HUDEP-2 (cell line): ENCODE measurements around the gene GAK.
"Not testable (repeated sequence)": the region's sequence is repeated elsewhere in the genome, so short reads cannot be mapped to it uniquely, and the experiment has no call there.

Experiments
- DNase-seq, 76 experiments: peaks; one replicate each; lab custom pipeline; 2025; ENCODE audit not compliant: unreplicated experiment in 76 of 76; lab: John Stamatoyannopoulos, UW

The GAK gene

DNA sequence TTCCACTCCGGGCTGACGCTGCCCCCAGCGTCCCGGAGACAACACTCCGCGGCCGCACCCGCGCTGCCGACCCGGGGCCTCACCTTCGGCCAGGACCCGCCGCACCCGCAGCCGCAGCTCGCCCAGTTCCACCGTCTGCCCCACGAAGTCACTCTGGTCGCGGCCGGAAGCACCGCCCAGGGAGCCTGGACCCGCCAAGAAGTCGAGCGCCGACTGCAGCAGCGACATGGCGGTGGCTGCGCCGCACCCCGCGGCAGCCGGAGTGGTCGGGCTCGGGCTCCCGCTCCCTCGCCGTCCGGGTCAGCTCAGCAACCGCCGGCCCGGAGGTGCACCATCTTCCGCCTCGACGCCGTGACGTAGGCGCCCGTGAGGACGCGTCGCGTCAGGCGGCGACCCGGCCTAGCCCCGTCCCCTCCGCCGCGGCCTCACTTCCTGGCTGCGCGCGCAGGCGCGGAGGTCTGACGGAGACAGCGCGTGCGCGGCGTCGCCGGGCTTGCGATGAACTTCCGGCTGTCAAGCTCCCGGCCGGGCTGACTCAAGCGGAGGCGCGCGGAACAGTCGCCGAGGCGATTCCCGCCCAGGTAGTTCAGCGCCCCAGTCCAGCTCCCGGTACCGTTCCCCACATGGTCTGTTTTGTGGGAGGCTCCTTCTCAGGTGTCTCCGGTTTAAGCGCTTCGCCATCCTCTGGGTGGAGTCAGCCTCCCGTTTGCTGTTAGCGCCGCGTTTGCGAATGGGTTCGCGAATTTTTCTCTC is at the start of gene GAK, which contains the start of gene TMEM175:
Gene GAK (minus strand): TSS at position 357 of the 753 bp plus-strand sequence. CDS start 129 bp downstream, at position 228.
Gene TMEM175 (plus strand): TSS at position 501 of the 753 bp plus-strand sequence. CDS start 15,280 bp downstream, outside the sequence.
- DNase-seq: peak in 75 of 76 experiments; percentile 29 to 97 (median 90)

DNA sequence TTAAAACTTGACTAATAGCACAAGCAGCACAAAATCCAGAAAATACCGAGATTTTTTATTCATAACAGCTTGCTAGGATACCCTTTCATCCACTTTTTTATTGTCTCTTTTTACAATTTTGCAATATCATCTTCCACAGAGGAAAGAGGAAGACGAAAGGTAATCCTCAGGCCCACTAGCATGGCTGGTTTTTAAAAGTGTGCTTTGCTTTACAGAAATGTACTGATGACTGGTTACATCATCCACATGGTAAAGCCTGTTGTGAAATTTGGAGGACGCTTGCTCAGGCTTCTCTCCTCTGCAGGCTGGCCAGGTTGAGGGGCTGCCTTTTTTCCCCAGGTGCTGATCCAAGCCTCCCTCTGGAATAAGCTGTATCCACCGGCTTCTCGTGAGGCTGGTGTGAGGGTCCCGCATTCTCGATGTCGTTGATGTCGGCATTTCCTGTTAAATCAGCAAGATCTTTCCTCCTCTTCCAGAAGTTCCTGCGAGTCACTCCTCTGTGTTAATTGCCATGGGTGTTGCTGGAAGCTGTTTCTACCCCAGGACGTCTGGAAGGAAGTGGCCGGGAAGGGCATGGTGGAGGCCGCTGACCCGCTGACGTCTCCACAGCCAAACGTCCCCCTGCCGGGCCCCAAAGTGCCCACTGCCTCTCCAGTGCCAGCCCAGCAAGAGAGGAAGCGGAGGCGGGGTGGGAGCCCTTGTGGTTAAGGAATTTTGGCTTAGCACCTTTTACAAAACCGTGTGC is 47.0 kb upstream of the GAK start:
- no peak for DNase-seq

DNA sequence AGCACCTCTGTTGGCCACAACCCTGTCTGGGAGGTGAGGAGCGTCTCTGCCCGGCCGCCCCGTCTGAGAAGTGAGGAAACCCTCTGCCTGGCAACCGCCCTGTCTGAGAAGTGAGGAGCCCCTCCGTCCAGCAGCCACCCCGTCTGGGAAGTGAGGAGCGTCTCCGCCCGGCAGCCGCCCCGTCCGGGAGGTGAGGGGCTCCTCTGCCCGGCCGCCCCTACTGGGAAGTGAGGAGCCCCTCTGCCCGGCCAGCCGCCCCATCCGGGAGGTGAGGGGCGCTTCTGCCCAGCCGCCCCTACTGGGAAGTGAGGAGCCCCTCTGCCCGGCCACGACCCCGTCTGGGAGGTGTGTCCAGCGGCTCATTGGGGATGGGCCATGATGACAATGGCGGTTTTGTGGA is 43.9 kb upstream of the GAK start:
- DNase-seq: not testable (repeated sequence)

DNA sequence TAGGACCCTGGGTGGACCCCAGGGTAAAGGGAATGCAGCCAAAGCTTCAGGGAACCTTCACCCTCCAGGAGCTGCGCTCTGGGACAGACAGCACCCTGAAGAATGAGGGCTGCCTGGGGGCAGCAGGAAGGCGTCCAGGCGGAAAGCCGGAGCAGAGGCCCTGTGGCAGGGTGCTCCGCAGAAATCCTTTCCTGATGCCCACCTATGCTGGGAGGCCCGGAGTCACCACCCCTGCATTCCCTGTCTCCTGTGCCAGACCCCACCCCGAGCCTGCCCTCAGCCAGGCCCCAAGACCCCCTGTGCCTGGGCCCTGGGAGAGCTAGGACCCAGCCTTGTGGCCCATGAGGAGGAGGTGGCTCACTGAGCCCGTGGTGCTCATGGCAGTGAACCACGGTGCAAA is 42.6 kb upstream of the GAK start:
- DNase-seq: no peak

DNA sequence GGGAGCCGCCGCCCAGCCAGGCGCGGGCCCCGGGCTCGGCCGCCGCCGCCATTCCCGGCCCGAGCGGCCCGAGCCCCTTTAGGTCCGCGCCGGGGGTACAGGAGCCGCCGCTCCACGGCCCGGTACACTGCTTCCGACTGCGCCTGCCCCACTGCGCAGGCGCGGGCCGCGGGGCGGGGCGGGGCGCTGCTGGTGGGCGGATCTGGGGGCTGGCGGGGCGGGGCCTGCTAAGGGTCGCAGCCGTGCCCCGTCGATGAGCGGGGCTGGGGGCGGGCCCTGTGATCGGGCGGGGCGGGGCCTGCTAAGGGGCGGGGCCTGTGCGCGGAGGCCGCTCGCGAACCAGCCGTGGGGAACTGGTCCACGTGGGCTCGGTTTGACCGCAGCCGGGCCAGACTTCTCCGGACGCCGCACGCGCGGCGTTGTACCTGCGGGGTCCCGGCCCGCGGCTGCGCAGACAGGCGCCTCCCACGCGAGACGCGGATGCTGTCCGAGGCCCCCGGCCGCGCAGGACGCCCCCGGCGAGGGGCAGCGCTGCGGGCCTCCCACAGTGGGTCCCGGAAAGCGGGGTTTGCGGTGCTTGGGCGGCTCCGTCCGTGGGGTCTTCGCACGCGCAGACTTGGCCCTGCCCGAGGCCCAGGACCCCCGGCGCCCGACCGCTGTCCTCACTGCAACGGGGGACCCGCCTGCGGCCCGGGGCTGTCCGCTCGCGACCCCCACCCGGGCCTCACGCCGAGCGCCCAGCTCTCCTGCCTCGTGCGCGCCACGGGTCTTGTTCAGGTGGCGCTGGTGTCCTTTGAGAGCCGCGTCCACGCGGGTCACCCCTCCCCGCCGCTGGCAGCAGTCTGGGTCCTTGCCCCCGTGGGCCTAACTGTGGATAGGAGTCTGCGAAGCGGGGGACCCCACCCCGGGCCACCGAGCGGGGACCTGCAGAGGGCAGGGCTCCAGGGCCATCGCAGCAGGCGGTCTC is 41.6 kb upstream of the GAK start, which contains the start of gene DGKQ:
Gene DGKQ (minus strand): TSS at position 139 of the 967 bp plus-strand sequence. CDS start 87 bp downstream, at position 52.
- peak in 69 of 76 experiments; percentile 4 to 87 (median 69) for DNase-seq

DNA sequence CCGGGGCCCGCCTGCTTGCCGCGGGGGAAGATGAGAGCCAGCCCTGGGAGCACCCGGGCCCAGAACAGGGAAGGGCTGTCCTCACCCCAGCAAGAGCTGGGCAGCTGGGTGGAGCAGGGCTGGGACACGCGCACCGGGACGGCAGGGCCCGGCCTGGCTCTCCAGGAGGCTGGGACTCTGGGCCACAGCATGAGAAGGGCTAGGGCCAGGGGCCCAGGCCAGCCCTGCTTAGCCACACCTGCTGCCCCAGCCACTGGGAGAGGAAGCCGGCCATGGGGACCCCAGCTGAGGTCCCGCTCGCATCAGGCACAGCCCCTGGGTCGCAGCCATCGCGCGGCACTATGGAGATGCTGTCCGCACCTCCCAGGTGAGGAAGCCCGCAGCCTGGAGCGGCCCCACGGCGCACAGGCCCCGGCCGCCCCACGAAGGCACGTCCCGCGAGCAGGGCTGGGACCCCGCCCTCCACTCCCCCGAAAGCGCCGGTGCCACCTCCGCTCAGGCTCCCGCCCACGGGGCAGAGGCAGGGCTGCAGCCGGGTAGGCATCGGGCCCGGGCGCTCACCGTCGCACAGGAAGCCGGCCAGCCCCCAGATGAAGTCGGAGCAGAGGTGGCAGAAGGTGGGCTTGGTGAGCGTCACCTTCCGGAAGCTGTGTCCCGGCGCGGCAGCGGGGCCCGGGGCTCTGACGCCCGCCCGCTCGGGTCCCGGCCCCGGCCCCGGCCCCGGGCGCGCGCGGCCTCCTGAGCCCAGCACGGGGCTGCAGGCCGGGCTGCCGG is 40.7 kb upstream of the GAK start:
- DNase-seq: peak in 38 of 76 experiments; percentile 1 to 54 (median 28)

DNA sequence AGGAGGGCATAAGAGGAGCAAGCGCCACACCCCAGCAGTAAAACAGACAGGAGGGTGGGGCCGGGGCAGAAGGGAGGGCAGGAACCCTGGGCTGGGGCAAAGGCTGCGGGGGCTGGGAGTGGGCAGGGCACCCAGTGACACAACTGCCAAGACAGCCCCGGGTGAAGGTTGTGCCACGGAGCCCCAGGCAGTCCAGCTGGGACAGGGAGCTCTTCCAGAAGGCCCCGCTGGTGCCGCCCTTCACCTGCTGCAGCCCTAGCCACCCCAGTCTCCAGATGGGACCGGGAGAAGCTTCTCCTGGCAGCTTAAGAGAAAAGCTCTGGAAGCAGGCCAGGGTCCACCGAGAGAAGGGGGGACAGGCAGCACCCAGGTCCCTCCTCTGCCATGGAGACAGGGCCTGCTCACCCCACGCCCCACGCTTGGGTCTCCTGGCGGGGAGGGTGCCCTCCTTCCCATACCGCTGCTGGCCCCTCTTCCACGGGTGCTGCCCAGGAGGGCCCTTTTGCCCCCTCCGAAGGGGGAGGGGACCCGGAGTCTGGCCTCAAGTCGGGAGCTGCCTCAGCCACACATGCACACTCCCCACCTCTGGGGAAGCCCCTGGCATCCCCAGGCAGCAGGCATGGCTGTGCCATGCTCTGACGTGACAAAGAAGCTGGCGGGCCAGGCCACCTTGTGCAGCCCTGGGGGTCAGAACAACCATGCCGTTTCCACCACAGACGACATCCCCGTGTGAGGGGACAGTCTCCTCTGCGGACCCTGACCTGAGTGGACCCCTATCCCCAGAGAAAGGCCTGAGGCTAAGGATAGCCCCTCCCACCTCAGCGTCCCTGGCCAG is 39.8 kb upstream of the GAK start:
- peak in 14 of 76 experiments; percentile 6 to 51 (median 28) for DNase-seq

DNA sequence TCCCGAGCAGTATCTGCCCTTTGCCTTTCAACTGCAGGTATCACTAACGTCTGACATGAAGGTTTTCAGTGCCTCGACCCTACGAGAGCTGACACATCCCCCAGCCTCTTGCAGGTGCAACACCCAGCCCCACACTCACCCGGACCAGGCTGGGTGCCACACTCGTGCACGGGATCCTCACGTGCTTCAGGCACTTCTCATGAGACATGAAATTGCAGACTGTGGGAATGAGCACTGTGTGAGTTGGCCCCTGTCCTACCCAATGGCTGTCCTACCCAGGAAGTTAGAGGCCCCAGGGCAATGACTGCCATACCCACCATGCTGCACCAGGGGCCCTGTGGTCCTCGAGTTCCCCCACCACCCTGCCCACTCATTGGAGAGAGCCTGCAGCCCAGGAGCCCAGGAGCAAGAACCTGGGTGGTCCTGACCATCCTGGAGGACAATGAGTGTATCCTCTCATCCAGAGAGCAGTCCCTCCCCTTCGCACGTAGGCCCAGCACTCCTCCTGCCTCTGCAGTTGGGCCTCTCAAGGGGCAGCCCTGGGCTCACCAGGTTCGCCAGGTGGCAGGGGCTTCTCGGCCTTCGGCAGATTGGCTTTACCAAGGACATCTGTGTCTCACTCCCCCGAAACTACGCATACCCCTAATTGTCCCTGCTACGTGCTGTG is 38.9 kb upstream of the GAK start:
- no peak for DNase-seq

DNA sequence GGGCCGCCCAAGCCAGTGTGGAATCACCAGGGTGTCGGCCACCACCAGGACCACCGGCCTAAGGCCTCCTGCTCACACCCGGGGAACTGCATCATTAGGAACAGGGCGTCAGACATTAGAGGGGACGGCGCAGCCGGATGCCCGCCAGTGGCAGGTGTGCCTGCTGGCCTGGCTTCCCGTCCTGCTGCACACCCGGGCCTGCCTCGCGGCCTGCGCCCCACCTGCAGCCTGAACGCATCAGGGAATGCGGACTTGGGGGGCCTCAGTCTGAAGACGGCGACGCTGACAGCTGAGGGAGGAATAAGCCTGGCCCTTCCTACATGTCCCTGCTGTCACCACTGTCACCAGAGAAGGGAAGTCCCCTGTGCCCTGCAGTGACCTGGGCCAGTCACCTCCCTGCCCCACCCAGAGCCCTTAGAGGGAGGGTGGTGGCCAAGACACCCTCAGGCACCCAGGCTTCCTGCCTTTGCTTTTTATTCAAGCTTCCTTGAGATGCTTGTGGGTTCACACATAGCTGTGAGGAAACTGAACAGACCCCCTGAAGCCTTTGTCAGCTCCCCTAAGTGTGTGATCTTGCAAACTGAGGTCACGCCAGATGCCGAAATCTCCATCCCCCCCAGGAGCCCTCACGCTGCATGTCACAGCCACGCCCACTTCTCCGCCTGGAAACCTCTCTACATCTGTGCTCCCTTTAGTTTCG is 38.1 kb upstream of the GAK start:
- peak in 14 of 76 experiments; percentile 5 to 35 (median 18) for DNase-seq

DNA sequence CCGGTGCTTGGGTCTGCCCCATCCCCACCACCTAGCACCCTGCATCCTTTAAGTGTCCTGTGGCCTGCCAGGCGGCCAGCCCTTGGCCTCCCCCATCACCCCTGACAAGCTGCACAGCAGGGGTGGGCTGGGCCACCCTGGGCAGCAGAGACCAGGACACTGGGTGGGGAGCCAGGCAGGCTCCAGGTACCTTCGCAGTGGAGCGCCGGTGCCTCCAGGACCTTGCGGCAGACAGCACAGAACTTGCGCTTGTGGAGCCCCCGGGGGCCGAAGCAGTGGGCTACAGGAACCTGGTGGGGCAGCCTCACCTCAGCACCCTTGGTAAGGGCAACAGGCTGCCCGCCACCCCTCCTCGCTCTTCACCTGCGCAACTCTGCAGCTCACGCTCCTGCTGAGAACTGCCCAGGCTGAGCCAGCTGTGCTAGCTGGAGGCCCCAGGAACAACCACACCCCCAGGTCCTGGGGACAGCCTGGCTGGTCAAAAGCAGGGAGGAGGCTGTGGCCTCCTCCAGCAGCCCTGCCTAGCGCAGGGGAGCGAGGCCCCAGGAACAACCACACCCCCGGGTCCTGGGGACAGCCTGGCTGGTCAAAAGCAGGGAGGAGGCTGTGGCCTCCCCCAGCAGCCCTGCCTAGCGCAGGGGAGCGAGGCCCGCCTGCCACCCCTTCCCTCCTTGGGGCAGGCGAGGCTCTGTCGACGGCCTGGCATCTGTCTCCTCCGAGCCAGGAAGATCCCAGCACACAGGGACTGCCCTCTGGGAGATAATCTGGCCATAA is 36.7 kb upstream of the GAK start:
- peak in 3 of 76 experiments; percentile 15 to 17 (median 17) for DNase-seq

DNA sequence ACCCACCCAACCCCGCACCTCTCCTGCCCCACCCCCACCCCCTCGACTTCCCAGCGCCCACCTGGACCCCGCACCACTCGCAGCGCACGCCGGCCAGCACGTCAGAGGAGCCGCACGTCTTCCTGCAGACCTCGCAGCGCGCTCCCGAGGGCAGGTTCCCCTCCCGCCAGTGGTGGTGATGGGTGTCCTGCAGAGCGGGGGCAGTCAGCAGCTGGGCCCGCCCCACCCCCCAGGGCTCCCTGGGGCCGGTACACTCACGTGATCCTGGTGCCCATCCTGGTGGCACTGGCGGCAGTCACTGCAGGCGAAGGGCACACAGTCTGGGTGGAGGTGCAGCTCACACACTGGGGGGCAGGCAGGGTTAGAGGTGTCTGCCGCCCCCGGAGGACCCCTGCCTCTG is 36.1 kb upstream of the GAK start:
- no peak for DNase-seq

DNA sequence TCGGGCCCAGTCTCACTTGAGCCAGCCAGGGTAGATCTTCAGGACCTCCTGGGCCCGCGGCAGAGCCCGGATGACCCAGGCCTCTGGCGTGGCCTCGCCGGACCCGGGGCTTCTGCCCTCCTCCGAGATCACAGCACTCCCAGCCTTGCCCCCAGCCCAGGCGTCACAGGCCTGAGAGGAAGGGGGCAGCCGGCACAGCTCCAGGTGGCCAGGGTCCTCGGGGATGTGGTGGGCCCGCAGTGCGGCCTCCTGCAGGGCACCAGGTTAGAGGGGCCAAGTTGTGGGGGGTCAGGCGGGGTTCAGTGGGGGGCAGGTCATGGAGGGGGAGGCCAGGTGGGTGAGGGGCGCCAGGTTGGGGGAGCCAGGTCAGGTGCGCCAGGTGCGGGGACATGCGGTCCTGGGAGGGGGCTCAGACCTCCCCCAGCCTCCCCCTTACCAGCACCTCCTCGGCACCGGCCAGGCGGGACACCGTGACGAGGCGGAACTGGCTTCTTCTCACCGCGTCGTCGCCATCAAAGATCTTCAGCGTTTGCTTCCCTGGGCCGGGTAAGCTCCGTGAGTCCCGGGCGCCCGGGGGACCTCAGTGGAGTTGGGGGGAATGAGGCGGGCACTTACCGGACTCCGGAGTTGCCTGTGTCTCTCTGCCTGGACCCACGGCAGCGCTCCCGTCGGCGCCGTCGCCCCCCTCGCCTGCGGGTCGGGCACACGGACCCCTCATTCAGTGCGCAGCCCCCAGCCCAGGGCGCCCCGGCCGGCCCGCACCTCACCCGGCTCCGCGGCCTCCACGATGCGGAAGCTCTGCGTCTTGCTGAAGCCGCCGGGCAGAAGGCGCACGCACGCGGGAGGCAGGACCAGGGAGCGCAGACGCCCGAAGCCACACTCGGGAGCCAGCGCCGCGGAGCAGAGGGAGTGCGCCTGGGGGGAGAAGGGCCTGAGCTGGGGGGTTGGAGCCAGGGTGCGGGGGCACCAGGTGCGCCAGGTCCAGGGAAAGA is 35.3 kb upstream of the GAK start:
- no peak for DNase-seq

DNA sequence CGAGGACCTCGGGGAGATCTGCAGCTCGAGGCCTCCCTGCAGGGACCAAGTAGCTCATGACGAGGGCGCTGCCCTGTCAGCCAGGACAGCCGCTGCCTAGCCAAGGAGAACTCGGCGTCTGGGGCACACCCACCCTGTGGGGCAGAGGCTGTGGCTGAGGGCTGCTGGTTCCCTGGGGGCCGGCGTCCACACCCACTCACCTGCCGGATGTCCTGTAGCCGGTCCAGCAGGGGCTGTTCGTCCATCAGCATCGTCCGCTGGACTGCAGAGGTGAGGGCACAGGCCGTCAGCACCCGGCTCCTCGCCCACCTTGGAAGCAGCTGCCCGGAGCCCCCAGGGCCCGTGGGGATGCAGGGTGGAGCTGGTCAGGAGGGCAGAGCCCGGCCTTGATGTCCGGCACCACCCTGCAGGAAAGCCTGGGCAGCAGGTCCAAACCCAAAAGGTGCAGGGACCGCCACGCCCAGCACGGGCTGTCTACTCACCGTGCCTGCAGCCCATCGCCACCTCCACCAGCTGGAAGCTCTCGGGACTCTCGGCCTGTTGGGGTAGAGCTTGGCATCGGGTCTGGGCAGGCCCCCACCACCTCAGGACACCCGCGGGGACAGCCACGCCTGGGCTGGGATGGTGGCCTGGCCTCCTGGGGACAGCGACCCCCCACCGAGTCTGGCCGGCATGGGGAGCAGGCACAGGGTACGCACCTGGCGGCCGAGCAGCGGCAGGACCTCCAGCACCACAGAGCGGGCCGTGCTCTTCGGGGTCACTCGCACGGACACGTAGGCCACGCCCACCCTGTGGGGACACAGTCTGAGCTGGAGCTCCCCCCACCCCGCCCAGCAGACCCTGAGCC is 34.4 kb upstream of the GAK start:
- DNase-seq: no peak

DNA sequence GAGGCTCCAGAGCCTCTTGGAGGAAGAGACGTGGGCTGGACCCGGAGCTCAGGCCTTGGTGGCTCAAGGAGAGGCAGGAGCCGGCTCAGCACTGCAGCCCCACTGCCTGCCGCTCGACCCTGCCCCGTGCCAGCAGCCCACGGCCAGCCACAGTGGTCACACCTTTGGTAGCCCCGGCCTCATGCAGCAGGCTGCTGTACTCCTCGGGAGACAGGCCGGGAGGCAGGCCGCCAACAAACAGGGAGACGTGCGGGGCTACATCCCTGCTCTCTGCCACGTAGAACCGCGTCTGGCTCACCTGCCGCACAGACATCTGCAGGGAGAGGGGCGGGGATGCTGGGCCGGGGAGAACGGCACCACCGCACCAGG is 33.6 kb upstream of the GAK start:
- no peak for DNase-seq
